GM18502 (cell line): ENCODE measurements around the gene ITPKB.
"Not testable (repeated sequence)": the region's sequence is repeated elsewhere in the genome, so short reads cannot be mapped to it uniquely, and the experiment has no call there.

Experiments
- ATAC-seq: cut with Tn5 transposase; IDR thresholded peaks from one replicate; pipeline ENCODE4 v1.9.1; 2021; ENCODE audit warnings: mild to moderate bottlenecking; ENCODE audit not compliant: unreplicated experiment, poor library complexity

ITPKB gene

DNA sequence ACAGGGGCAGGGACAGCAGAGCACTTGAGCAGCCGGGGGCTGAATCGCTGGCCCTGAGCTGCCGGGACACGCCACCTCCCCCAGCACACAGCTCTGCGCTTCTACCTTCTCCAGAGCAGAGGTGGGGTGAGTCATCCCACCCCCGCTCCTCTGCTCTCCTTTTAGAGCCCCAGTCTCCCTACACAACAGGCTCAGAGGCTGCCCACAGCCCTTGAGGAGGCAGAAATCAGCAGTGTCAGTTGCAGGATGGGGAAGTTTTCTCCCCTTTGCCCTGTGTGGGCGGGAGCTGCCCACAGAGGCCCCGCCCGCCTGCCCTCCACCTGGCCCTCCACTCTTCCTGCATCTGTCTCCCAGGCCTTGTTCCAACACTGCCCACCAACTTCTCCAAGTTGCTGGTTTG lies 95.9 kb downstream of the ITPKB start:
- peak; percentile 72 for ATAC-seq

DNA sequence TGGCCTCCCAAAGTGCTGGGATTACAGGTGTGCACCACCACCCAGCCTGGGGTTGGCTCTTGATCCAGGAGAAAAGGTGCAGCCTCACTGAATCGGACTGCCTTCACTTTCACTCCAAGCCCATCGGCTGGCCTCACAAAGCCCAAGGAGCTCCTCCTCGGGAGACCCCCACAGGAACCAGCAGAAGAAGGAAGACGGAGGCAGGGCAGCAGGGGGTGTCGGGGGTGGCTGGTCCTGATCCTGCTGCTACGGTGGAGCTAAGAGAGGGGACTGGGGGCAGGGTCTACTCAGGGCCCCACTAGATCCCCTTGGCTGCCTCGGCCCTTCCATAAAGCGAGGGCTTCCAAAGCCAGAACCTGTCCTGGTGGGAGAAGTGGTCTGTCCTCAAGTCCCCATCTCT lies 96.7 kb downstream of the ITPKB start:
- ATAC-seq: no peak

DNA sequence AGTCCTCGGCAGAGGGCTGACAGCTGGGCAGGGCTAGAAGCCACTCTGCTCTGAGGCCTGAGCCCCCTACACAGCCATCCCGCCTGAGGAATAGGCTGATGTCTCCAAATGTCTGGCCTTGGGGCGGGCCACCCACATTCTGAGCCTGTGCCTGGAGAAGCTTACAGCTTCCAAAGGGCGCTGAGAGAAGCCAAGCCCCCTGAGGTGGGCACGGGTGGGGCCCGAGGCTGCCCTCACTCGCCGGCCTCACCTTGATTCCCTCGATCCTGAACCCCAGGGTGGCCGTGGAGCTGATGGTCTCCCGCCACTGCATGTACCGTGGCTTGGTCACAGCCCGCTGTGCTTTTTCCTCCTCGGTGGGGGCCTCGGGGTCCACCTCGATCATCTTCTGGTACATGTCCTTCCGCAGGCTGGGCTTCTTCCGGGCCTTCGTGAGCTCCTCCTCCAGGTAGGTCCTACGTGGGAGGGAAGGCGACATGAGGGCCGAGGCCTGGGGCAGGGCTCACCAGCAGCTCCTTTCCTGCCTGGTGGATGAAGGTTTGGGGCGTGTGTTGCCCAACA lies 97.3 kb downstream of the ITPKB start:
- no peak for ATAC-seq

DNA sequence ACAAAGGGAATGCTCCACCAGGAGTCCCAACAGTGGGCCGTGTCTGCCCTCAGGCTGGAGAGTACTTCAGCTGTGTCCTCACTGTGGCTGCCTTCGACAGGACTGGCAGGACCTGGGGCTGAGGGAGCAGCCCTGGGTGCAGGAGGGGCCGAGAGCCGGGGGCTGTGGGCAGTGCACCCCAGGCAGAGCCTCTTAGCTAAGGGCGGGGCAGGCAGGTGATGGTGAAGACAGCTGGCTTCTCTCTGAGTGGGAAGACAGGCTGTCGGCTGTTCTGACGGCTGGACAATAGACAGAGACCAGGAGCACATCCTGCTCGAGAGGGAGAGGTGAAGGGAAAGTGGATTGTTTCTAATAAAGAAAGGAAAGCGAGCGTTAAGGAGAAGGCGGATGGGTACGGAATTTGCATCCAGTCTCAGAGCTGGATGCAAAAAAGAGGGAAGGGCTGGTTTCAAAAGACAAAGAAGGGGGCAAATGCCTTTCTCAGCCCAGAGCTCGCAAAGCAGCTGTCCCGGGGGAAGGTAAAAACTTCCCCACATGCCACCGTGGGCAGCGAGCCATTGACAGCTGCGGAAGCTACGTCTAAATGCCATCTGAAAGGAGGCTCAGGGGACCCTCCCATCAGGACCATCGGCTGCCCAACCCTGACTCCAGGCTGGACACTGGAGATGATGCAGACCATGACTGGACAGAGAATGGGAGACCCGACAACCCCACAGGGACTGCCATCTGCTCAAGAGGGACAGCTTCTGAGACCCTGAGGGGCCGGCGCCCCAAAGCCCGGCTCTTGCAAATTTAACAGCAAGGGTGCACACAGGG lies 98.6 kb downstream of the ITPKB start:
- no peak for ATAC-seq

DNA sequence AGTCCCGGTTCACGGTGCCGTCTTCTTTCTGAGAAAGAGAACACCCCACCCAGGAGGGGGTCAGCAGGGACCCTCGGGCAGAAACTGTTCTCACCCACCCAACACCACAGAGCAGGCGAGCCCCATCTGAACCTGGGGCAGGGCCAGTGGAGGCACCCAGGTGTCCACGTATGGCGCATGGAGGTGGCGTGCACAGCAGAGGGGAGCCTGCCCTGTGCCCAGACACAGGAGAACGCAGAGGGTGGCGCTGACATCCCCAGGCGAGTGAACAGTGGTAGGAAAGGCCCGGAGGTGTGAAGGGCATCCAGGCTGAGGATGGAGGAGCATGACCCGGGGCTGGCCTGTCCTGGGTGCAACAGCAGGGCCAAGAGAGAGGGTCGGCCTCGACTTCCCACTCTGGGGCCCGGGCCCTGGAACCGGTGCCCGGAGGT lies 99.4 kb downstream of the ITPKB start:
- no peak for ATAC-seq

DNA sequence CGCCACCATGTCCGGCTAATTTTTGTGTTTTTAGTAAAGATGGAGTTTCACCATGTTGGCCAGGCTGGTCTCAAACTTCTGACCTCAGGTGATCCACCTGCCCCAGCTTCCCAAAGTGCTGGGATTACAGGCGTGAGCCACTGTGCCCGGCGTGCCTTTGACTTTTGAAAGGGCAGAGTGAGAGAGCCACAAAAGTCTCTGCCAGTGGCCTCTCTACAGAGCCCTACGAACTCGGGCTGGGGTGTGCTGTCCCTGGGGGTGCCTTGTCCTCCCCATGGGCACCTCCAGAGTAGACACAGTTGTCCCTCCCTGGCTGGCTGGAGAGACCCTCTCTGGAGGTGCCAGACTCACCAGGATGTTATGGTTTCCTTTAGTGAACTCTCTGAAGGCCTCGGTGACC lies 99.9 kb downstream of the ITPKB start:
- ATAC-seq: not testable (repeated sequence)

DNA sequence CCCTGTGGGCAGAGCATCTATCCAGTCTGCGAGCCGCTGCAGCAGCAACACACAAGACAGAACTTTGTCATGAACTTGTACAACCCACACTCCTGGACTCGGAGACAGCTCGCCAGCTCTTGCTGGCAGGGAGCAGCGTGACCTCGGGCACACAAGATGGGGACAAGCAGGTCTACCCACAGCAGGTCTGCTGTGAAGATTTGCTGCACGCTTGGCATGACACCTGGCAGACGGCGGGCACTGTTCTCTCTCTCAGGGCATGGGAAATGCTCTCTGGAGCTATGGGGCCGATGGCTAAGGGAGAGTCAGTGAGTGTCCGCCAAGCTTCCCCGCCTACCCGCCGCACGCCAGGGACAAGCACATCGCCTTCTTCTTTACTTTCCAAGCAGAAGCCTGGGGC lies 100.5 kb downstream of the ITPKB start:
- no peak for ATAC-seq

DNA sequence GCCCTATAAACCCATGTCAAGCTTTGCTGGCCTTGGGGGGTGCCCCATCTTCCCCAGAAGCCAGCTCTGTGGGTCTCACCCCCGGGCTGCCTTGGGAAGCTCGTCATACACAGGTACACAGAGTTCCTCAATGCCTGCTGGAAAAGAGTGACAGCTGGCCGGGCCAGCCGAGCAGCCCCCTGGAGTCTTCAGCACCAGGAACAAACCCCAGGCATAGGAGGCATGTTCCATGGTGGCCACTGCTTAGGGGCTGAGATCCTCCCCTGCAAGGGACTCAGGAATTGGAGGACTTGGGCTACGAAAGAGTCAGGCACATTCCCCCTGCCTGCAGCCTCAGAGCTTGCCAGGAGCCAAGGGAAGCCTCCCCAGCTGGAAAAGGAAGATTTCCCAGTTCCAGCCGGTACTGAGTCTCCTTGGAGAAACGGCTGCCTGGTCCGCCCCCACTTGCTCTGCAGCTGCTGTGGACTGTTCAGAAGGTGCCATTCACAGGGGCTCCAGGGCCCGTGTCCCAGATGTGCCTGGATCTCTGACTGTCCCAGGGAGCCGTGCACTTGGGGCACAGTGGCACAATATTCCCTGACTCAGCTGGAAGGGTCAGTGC lies 101.0 kb downstream of the ITPKB start:
- ATAC-seq: no peak

DNA sequence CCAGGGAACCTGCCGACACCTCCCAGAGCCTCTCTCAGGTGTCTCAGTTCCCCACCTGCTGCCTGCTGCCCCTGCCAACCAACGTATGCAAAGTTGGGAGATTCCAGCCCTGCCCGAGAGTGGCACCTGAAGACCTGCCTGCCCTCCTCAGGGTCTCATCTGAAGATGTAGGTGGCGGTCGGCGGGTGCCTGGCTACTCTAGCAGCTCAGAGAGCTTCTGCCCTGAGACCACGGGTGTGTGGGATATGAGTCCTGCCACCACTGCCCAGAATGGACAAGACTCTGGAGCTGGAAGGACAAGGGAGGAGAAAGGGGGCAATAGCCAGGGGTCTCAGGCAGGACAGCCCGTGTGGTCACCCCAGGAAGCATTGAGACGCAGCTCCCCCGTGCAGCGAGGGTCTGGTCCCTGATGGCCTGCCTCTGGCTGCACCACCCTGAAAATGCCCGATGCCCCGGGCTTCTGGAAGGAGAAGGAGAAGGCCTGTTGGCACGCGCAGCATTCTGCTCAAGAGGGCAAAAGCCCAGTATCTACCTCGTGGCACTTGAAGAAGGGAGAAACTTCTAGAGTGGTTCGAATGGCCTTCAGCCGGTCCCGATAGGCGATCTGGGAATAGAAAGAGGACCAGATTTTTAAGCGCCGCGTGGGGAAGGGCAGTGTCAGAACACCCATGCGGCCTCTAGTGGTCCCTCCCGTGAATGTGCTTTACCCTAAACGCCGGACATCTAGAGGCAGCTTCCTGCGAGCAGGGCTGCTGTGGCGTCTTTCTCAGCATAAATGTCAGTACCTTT lies 101.7 kb downstream of the ITPKB start:
- ATAC-seq: no peak

DNA sequence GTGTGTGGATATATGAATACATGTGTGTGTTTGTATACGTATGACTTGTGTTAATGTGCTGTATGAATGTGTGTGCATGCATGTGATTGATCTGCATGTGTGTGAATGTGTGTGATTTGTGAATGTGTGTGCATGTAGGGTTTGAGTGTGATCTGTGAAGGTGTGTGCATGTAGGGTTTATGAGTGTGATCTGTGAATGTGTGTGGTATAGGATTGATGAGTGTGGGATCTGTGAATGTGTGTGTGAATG lies 102.3 kb downstream of the ITPKB start:
- ATAC-seq: no peak

DNA sequence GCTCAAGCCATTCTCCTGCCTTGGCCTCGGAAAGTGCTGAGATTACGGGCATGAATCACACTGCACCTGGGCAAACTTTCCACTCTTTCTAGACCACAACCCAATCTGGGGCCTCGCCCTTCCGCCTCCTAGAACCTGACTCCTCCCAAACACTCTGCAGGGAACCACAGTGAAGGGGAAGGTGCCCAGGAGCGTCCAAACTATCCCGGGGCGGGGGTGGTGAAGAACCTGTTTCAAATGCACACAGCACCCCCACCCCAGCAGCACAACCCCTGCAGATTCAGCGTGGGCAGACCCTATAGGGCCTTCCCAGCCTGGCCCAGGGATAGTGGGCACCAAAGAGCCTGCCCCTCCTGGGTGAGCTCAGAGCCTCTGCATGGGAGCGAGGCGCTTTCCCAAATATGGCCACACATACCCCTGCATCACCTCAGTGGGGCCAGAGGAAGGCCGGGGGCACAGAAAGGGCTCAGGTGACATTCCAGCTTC lies 103.6 kb downstream of the ITPKB start:
- ATAC-seq: no peak

DNA sequence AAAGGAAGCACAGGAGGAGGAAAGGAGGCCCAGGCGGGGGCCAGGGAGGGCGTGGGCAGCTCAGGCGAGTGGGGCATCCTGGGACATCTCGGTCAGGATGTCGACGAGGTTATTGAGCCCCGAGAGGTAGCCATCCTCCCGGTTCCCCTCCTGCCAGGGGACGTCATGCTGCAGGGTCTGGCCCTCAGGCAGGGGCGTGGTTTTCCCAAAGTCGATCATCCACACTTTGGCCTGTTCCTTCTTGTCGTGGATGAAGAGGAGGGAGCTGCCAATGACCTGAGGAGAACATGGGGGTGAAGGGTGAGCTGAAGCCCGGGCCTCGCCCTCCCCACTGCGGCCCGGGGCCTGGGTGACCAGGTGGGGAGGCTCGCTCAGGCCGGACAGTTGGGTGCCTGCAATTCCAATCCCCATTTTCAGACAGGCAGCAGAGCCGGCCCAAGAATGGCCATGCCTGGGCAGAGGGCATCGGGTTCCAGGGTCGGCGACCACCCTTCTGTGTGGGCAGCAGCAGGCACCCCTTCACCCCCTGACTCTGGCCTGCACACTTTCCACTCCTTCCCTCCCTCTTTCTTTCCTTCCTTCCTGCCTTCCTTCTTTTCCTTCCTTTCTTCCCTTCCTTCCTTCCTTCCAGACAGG lies 104.4 kb downstream of the ITPKB start:
- no peak for ATAC-seq

DNA sequence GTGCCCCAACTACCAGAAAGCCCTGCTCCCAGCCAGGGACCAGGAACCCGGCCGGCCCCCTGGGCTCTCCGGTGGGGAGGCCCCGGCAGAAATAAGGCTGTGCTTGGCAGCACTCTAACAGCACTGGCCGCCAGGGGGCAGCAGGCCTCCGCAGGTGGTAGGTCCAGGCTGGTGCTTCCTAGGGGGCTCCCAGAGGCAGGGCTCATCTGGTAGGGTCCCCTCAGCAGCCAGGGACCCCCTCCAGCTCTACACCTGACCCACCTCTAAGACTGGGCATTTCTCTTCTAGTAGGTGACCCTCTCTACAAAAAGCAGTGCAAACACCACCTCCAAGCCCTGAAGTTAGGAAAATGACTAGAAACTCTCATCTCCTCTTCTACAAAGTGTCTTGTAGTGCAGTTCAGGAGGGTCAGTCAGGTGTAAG lies 104.9 kb downstream of the ITPKB start:
- peak; percentile 72 for ATAC-seq

DNA sequence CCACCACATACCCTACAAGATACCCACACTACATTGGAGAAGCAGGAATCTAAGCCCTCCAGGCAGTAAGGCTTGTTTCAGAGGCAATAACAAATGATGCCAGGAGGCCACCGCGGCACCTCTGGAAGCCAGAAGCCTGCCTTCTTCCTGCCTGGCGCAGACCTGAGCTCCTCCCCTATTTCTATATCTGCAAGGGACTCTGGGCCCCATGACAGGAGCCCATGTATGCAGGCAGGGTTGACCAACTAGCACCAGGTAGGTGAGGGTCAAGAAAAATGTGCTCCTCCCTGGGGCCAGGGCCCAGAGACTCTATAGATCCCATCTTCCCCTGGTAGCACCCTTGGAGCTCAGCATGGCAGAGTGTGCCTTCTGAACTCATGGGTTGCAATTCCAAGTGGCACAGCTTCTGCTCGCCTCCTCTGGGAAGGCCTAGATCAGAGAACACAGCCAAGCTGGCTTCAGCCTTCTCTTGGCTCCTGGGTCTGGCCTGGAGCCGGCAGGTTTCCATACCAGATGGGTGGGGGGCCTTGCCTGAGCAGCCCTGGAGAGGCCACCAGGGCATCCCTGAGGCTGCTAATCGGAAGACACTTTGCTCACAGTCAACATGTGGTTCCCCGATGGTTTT lies 105.4 kb downstream of the ITPKB start:
- ATAC-seq: no peak

DNA sequence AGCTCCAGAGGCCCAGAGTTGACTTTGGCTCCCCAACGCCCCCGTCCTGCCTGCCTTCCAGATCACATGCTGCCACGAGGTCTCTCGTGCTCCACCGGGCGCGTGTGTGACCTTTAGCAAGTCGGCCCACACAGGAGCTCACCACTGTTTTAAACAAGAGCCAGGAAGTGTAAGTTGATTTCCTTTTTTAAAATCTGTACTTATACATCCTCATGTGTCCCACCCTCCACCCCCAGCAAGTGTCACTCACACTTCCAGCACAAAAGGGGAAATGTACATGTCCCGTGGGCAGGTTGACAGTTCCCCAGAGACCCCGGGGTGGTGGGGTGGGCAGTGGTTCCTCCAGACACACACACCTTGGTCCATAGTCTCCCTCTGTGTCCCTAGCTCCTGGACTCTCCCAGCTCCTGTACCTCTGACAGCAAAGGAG lies 106.1 kb downstream of the ITPKB start:
- no peak for ATAC-seq

DNA sequence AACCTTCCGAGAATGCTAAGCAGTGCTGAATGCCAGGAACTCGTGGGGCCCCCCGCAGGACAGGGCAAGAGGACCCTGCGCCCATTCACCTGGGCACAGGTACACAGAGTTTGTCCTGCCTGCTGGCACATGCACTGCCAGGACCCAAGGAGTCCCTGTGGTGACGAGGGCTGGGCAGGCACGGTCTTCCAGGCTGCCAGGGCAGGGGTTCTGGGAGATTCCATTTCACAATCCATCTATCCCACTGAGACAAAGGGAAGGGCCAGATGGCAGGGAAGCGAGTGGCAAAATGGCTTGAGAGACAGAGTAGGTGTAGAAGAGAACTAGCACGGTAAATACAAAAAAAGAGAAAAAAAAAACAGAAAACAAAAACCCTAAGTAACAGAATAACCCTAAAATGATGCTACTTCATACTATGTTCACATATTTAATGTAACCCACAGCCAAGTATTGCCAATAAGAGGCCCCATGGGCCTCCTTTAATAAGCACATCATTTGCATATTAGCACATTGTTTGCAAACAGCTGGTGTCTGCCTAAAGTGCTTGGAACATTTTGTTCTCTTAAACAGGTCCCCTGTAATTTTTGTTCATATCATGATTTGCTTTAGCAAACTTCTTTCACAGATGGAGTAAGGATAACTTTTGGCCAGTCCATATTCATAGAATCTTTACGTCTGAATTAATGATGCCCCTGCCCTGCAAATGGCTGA lies 106.8 kb downstream of the ITPKB start:
- ATAC-seq: no peak

DNA sequence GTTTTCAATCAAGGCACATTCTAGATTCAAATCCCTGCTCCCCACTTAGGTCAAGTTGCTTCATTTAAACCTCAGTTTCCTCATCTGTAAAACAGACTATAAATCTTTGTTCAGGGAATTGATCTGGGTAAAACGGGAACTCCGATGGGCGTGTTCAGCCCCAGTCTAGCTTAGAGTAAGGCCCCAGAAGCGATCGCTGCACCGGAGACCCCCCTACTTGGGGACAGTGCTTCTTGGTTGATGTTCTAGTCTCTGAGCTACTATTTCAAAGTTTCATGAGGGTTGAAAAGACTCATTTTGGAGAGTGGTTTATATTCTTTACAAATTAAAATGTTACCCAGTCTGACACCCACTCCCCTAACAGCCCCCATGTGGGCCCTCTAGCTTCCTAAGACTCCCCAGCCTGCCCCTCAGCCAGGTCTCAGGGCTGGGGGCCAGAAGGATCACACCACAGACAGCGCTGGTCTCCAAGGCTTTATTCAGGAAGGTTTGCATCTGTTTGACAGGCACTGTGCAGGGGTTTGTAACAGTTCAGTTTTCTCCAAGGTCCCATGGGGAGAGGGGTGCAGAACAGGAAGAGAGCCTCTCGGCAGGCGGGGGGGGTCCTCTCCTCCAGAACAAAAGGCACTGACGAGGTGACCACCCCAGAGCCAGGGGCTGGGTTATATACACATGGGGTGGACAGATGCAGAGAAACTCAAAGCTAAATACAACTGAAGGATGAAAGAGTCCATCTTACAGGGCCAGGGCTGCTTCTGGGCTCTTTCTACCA lies 107.7 kb downstream of the ITPKB start:
- no peak for ATAC-seq

DNA sequence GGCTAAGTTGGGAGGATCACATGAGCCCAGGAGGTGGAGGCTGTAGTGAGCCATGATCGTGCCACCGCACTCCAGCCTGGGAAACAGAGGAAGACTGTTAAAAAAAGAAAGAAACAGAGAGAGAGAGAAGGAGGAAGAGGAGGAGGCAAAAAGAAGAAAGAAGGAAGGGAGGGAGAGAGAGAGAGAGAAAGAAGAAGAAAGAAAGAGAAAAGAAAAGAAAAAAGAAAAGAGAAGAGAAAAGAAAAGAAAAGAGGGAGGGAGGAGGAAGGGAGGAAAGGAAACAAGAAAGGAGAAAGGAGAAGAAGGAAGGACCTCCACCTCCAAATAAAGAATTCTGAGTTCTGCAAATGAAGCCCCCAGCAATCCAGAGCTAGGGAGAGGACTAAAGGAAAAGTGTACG lies 108.5 kb downstream of the ITPKB start:
- ATAC-seq: no peak
